ENCODE measurements around the gene LRMDA. TPM values are rescaled to one million over a fixed set of nuclear protein-coding genes. Genes with fewer than 3 reads are reported as not detected.

LRMDA gene
- 1 to 10 TPM; 2.2 to 7.8 (median 4.5) TPM for total RNA-seq

DNA sequence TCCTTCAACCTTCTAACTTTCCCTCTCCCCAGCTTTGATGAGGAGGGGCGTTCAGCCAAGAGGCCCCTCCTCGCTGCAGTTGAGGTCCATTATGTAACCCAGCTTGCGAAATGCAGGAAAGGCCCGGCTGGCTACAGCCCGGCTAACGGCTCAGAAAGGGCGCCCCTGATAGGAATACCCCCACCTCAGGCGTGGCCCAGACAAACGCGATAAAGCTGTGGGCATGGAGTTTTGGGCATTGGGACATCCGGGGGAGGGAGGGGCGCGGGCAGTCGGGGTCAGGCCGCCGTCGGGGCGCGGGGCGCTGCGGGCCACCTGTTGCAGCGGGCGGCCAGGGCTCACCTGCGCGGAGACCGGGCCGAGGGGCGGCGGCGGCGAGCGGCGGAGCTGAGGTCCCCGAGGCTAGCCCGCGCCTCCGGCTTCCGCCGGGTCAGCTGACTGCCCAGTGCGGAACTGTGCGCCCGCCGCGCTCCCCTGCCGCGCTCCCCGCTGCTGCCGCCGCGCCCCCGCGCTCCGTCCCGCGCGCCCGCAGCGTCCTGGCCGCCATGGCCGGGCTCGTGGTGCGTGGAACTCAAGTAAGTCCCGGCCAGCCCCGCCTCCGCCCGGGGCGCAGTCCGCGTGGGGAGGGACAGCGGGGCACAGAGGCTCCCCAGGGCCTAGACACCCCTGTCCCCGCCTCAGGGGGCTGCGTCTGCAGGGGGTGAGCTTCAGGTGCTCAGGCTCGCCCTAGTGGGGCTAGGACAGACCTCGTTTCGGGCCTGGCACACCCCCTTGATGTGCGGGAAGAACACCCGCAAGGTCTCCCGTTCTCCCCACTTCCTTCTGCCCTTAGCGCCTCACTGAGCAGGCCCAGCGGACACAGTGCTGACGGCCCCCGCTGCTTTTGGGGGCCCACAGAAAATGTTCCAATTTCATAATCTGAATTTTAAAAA lies at the start of gene LRMDA:
Gene LRMDA, plus strand, starts transcription at position 445 of the 932 bp plus-strand sequence.
- H3K4me3 ChIP-seq = peak within 1 kb of the TSS; percentile 46 to 69 (median 63)
- intact Hi-C loops (cut with DNase I; ENCODE audit: low total_unique reads) (no loop called here), in situ Hi-C loops (cut with MboI; ENCODE audit: low pct_ligation_motif_present in 1 of 4, low pct_unique_long_range_greater_than_20kb in 1 of 4, low sequenced_read_pairs in 3 of 4) (no loop called here)
- peak within 1 kb of the TSS; percentile 52 to 72 (median 67) for H3K27ac ChIP-seq
- H3K27me3 ChIP-seq = no peaks in the 10 kb centered on the region
- H3K4me1 ChIP-seq = peaks cover 3 to 34% (median 13%) of the 10 kb centered on the region in 4 donors
- no peak for TF ChIP-seq POLR2A (IDR thresholded peaks at IDR 0.05)
- TF ChIP-seq, protein P1, sequence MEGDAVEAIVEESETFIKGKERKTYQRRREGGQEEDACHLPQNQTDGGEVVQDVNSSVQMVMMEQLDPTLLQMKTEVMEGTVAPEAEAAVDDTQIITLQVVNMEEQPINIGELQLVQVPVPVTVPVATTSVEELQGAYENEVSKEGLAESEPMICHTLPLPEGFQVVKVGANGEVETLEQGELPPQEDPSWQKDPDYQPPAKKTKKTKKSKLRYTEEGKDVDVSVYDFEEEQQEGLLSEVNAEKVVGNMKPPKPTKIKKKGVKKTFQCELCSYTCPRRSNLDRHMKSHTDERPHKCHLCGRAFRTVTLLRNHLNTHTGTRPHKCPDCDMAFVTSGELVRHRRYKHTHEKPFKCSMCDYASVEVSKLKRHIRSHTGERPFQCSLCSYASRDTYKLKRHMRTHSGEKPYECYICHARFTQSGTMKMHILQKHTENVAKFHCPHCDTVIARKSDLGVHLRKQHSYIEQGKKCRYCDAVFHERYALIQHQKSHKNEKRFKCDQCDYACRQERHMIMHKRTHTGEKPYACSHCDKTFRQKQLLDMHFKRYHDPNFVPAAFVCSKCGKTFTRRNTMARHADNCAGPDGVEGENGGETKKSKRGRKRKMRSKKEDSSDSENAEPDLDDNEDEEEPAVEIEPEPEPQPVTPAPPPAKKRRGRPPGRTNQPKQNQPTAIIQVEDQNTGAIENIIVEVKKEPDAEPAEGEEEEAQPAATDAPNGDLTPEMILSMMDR (IDR thresholded peaks at IDR 0.05) = no peak
- H3K9me3 ChIP-seq = no peaks in the 10 kb centered on the region
- WGBS, 2 donors (ENCODE audit: low coverage in 1 of 2) = 7% methylated on average over 77 of the region's 82 CpGs; no CpG with 5 or more reads in 1 of the 2 donors
- peak; percentile 42 for DNase-seq
- H3K36me3 ChIP-seq = no peaks in the 10 kb centered on the region

DNA sequence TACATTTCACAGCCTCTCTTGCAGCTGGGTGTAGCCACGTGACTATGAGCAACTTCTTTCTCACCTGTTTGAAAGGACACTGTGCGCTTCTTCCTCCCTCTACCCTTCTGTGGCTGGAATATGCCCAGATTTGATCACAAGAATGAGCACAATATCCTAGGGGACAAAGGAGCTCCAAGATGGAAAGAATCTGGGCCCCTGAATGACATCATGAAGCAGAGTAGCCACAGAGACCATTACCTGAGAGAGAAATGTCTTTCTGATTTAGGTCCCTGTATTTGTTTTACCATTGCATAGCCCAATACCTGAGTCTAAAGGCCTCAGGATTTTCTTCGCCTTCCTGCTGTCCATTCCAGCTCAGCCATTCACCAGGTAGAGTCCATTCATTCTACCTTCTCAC lies 45.3 kb upstream of the LRMDA start:
- Histone ChIP-seq H3K4me1 (no peaks in the 10 kb centered on the region), H3K27ac (no peak overlapping the region), H3K9me3 (peaks cover 0 to 6% of the 10 kb centered on the region in 2 donors), H3K4me3 (no peak overlapping the region), H3K27me3 (no peaks in the 10 kb centered on the region), H3K36me3 (no peaks in the 10 kb centered on the region)
- no peak for TF ChIP-seq EP300 (IDR thresholded peaks at IDR 0.05; ENCODE audit: low read depth)
- TF ChIP-seq, protein P1 (IDR thresholded peaks at IDR 0.05) = no peak
- no peak for TF ChIP-seq POLR2A (IDR thresholded peaks at IDR 0.05)
- no peak for TF ChIP-seq POLR2AphosphoS5 (IDR thresholded peaks at IDR 0.05)
- intact Hi-C loops (cut with DNase I; ENCODE audit: low total_unique reads) (no loop called here), in situ Hi-C loops (cut with MboI; ENCODE audit: low pct_ligation_motif_present in 1 of 4, low pct_unique_long_range_greater_than_20kb in 1 of 4, low sequenced_read_pairs in 3 of 4) (loop anchor here (25.0 kb wide), 4 partner anchors 526 to 1176 kb away; no protein-coding TSS in a partner anchor)
- WGBS, 2 donors (ENCODE audit: low coverage in 1 of 2) = 85% methylated on average over 2 to 3 of the region's 3 CpGs
- no peak for DNase-seq

- H3K36me3 ChIP-seq = no peaks in the 10 kb centered on the region
- H3K4me3 ChIP-seq = no peak overlapping the region
- no peaks in the 10 kb centered on the region for H3K27me3 ChIP-seq
- no peak for DNase-seq
- in situ Hi-C loops (cut with MboI; ENCODE audit: low pct_ligation_motif_present in 1 of 4, low pct_unique_long_range_greater_than_20kb in 1 of 4, low sequenced_read_pairs in 3 of 4) (loop anchor here (25.0 kb wide), 4 partner anchors 524 to 1174 kb away; no protein-coding TSS in a partner anchor), intact Hi-C loops (cut with DNase I; ENCODE audit: low total_unique reads) (no loop called here)
- H3K9me3 ChIP-seq = peaks cover 0 to 6% of the 10 kb centered on the region in 2 donors
- 84% methylated on average over 3 of the region's 3 CpGs; no CpG with 5 or more reads in 1 of the 2 donors for WGBS, 2 donors (ENCODE audit: low coverage in 1 of 2)
- H3K4me1 ChIP-seq = no peaks in the 10 kb centered on the region
- no peak overlapping the region for H3K27ac ChIP-seq
- TF ChIP-seq, protein P1 (IDR thresholded peaks at IDR 0.05) = no peak
- no peak for TF ChIP-seq POLR2A (IDR thresholded peaks at IDR 0.05)
- TF ChIP-seq EP300 (IDR thresholded peaks at IDR 0.05; ENCODE audit: low read depth) = no peak
- no peak for TF ChIP-seq POLR2AphosphoS5 (IDR thresholded peaks at IDR 0.05)
Measured at GRCh38 chr10:75388082-75388481, 43.3 kb upstream of the LRMDA start.

- H3K27me3 ChIP-seq = no peaks in the 10 kb centered on the region
Measured at GRCh38 chr10:75390178-75390577, 41.2 kb upstream of the LRMDA start.

More at GRCh38 chr10:75390178-75390577, 41.2 kb upstream of the LRMDA start:
- Histone ChIP-seq H3K9me3 (peaks cover 0 to 6% of the 10 kb centered on the region in 2 donors), H3K36me3 (no peaks in the 10 kb centered on the region), H3K4me3 (no peak overlapping the region), H3K27ac (no peak overlapping the region), H3K4me1 (peaks cover 0 to 5% (median 0%) of the 10 kb centered on the region in 4 donors)
- intact Hi-C loops (cut with DNase I; ENCODE audit: low total_unique reads) (loop anchor here (10.0 kb wide), 1 partner anchor 525 kb away; no protein-coding TSS in a partner anchor), in situ Hi-C loops (cut with MboI; ENCODE audit: low pct_ligation_motif_present in 1 of 4, low pct_unique_long_range_greater_than_20kb in 1 of 4, low sequenced_read_pairs in 3 of 4) (loop anchor here (25.0 kb wide), 4 partner anchors 522 to 1172 kb away; no protein-coding TSS in a partner anchor)
- DNase-seq = no peak
- no peak for TF ChIP-seq POLR2AphosphoS5 (IDR thresholded peaks at IDR 0.05)
- no peak for TF ChIP-seq EP300 (IDR thresholded peaks at IDR 0.05; ENCODE audit: low read depth)
- no peak for TF ChIP-seq POLR2A (IDR thresholded peaks at IDR 0.05)
- TF ChIP-seq, protein P1 (IDR thresholded peaks at IDR 0.05) = no peak

Data from transverse colon (tissue), 4 donors.